ENCODE data around the gene RABEP2.

- TF ChIP-seq CTCF (IDR thresholded peaks at IDR 0.05; ENCODE audit: low read length) = no peak
- TF ChIP-seq EZH2 (IDR thresholded peaks at IDR 0.05; ENCODE audit: borderline replicate concordance, low read length) = no peak
These were observed 9.9 kb downstream of the RABEP2 start for GRCh38 chr16:28915181-28915580.

Data from OCI-LY1 (cell line).